Astrocyte (in vitro differentiated cells and primary cell): ENCODE data around the gene HBA2.
"Not testable (repeated sequence)": the region's sequence is repeated elsewhere in the genome, so short reads cannot be mapped to it uniquely, and the experiment has no call there.

Experiments used
- CTCF ChIP-seq: IDR thresholded peaks from 2 replicates; pipeline ENCODE4 v1.5.1; 2011; ENCODE audit warnings: low read depth, mild to moderate bottlenecking, inconsistent platforms, low read length, moderate library complexity; ENCODE audit not compliant: insufficient read depth
- EZH2 ChIP-seq: IDR thresholded peaks from 2 replicates; pipeline ENCODE4 v1.6.1; 2012; ENCODE audit warnings: mild to moderate bottlenecking, low read length, inconsistent platforms; ENCODE audit not compliant: insufficient read depth

DNA sequence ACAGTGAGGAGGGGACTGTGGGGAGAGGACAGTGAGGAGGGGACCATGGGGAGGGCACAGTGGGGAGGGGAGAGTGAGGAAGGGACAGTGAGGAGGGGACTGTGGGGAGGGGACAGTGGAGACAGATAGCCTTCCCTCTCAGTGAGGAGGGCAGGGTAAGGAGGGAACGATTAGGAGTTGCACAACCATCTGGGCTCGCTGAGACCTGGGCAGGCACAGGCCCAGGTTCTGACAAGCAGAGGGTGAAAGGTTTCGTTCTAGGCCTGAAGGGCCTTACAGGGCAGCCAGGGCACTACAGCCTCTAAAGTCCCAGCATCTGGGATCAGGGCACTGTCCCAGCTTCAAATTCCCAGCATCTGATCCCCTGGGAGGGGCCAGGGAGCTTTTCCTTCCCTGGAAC is 9.0 kb upstream of the HBA2 start:
- not testable (repeated sequence) for TF ChIP-seq CTCF, EZH2
